GM23338 (cell line): ENCODE data around the gene MYO9A. TPM values are rescaled to one million over a fixed set of nuclear protein-coding genes. Genes with fewer than 3 reads are reported as not detected.

Source experiments
- ATAC-seq: fragments of 200-7000 bp; cut with Tn5 transposase; 3 replicates; pipeline ENCODE4 v1.9.1; 2020
- DNase-seq: peaks from one replicate; pipeline ENCODE4 v3.0.0-alpha.2; 2015; ENCODE audit warnings: low spot score
- H2AFZ ChIP-seq: fragments of 200-600 bp; sonication (generic); 2 replicates; pipeline ENCODE4 v1.8.0; 2016; ENCODE audit warnings: antibody characterized with exemption, mild to moderate bottlenecking, moderate library complexity
- H3F3A ChIP-seq: fragments of 200-600 bp; sonication (generic); replicated peaks from 2 replicates; pipeline ENCODE4 v1.8.0; 2017; ENCODE audit warnings: antibody characterized with exemption, mixed run types, low read depth
- H3K27ac ChIP-seq: fragments of 200-600 bp; sonication (generic); 2 replicates; pipeline ENCODE4 v1.6.1; 2016; ENCODE audit warnings: low read depth
- H3K27me3 ChIP-seq: fragments of 200-600 bp; sonication (generic); 2 replicates; pipeline ENCODE4 v1.8.0; 2016; ENCODE audit warnings: mild to moderate bottlenecking, mixed run types, moderate library complexity; ENCODE audit not compliant: insufficient read depth
- H3K36me3 ChIP-seq: fragments of 200-600 bp; sonication (generic); 2 replicates; pipeline ENCODE4 v1.8.0; 2016; ENCODE audit warnings: mild to moderate bottlenecking; ENCODE audit not compliant: insufficient read depth
- H3K4me1 ChIP-seq: fragments of 200-600 bp; sonication (generic); 2 replicates; pipeline ENCODE4 v1.8.0; 2016; ENCODE audit warnings: mild to moderate bottlenecking, moderate library complexity; ENCODE audit not compliant: insufficient read depth
- H3K4me2 ChIP-seq: fragments of 200-600 bp; sonication (generic); 2 replicates; pipeline ENCODE4 v1.7.1; 2017; ENCODE audit warnings: mixed run types
- H3K4me3 ChIP-seq: fragments of 200-600 bp; sonication (generic); 2 replicates; pipeline ENCODE4 v1.6.1; 2016; ENCODE audit warnings: mixed run types
- H3K79me2 ChIP-seq: fragments of 200-600 bp; sonication (generic); replicated peaks from 2 replicates; pipeline ENCODE4 v1.8.0; 2017; ENCODE audit warnings: mild to moderate bottlenecking; ENCODE audit not compliant: insufficient read depth
- H3K9me2 ChIP-seq: fragments of 200-600 bp; sonication (generic); 2 replicates; pipeline ENCODE4 v1.8.0; 2017; ENCODE audit not compliant: insufficient read depth
- H4K20me1 ChIP-seq: fragments of 200-600 bp; sonication (generic); replicated peaks from 2 replicates; pipeline ENCODE4 v1.8.0; 2017; ENCODE audit warnings: mild to moderate bottlenecking; ENCODE audit not compliant: insufficient read depth
- H3K27ac Mint-ChIP-seq: 2 replicates; pipeline ENCODE4 v1.8.0; 2020; ENCODE audit warnings: inconsistent platforms, mild to moderate bottlenecking, moderate library complexity, mixed read lengths
- H3K27me3 Mint-ChIP-seq: 3 replicates; pipeline ENCODE4 v1.8.0; 2022; ENCODE audit warnings: low read depth, mild to moderate bottlenecking, moderate library complexity, mixed read lengths, inconsistent platforms; ENCODE audit not compliant: insufficient read depth, poor library complexity
- H3K36me3 Mint-ChIP-seq: 3 replicates; pipeline ENCODE4 v1.8.0; 2021; ENCODE audit warnings: low read depth, mild to moderate bottlenecking, inconsistent platforms, moderate library complexity, mixed read lengths
- H3K4me1 Mint-ChIP-seq: 3 replicates; pipeline ENCODE4 v1.8.0; 2020; ENCODE audit warnings: mild to moderate bottlenecking, inconsistent platforms, mixed read lengths
- H3K4me3 Mint-ChIP-seq: 3 replicates; pipeline ENCODE4 v1.8.0; 2021; ENCODE audit warnings: moderate library complexity, mild to moderate bottlenecking, inconsistent platforms, mixed read lengths
- H3K9me3 Mint-ChIP-seq: 3 replicates; pipeline ENCODE4 v1.8.0; 2020; ENCODE audit warnings: moderate library complexity, mild to moderate bottlenecking, inconsistent platforms, mixed read lengths
- CREB1 ChIP-seq: fragments of 250-450 bp; sonication (Bioruptor Pico); IDR thresholded peaks from 2 replicates; pipeline ENCODE4 v1.5.0; 2020; ENCODE audit warnings: low read depth, mild to moderate bottlenecking, moderate library complexity
- CTCF ChIP-seq, 2 experiments: fragments of 200-600 bp in 1 of 2; sonication (generic) in 1 of 2; conservative IDR thresholded peaks; 2 replicates each; pipeline versions ENCODE4 v1.5.1 to v1.6.1; 2016 to 2017; ENCODE audit warnings: antibody characterized with exemption in 2 of 2, low read depth in 2 of 2, mild to moderate bottlenecking in 2 of 2, moderate library complexity in 1 of 2
- EZH2 ChIP-seq: fragments of 200-600 bp; sonication (generic); IDR thresholded peaks from one replicate; pipeline ENCODE4 v1.8.0; 2017; ENCODE audit warnings: antibody characterized with exemption, mild to moderate bottlenecking, low read depth; ENCODE audit not compliant: unreplicated experiment
- REST ChIP-seq: IDR thresholded peaks from one replicate; pipeline ENCODE4 v1.6.1; 2018; ENCODE audit warnings: antibody characterized with exemption; ENCODE audit not compliant: unreplicated experiment
- ZNF331 ChIP-seq: fragments of 250-450 bp; sonication (Bioruptor Pico); IDR thresholded peaks from 2 replicates; pipeline ENCODE4 v1.5.0; 2020; ENCODE audit warnings: low read depth, mild to moderate bottlenecking, moderate library complexity
- polyA plus RNA-seq: library from polyadenylated mRNA; unstranded; fragments of >200 nt; fragmentation: Nextera tagmentation; extraction: Ambion mirVana; gene quantifications from 2 replicates; pipeline ENCODE4 v1.2.1, GENCODE V29; 2016
- total RNA-seq: library from RNA; depleted of rRNA; stranded (reverse); fragments of >200 nt; shearing (Covaris generic); gene quantifications from 2 replicates; pipeline ENCODE4 v1.2.3, GENCODE V29; 2014

Gene MYO9A
- total and polyA plus RNA-seq, 2 experiments from 2014 or later: 11.6 to 32.8 TPM

DNA sequence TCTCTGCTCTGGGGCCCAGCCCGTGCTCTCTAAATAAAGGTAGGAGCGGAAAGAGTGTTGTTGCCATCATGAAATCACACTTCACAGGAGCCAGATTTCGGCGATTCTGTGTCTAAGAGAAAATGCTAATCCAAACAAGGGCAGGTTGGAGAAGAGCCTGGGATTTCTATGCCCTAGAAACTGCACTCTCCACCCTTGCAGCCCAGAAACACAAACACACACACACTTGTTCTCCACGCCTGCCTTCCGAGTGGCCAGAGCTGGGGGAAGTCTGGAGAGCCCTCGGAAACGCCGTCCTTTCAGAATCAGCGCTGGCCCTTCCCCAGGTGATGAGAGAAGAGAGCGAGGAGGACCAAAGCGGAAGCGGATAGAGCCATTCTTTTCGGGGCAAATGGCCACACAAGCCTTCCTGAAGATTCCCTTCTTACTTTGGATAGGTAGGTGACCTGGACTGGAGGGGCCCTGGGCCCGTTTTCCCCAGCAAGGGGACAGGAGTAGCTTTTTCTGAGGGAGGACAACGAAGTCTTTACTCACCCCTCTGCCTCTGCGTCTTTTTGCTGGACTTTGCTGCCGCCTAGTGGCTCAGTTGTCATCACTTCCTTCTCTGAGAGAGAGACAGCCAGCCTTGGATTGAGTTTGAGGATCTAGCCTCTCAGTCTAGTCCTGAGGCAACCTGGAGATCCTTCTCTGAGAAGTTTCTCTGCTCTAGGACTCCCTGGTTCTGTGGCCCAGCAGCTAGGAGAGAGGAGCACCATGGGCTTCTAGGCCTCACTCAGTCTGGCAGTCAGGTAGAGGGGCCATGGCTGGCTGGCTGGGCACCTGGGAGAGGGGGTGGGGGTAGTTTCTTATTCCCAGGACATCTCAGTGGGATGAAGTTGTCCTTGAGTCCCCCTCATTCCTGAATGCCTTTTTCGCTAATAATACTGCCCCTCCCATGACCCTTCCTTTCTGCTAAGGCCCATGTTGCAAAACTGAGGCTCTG is 38.0 kb upstream of the MYO9A start:
- H3K79me2 ChIP-seq: no peaks in the 10 kb centered on the region
- Mint-ChIP-seq H3K27ac (no peak overlapping the region), H3K27me3 (peaks cover 8% of the 10 kb centered on the region), H3K4me1 (peaks cover 10% of the 10 kb centered on the region; the same call in 2 of the 3 replicates), H3K36me3 (no peaks in the 10 kb centered on the region), H3K9me3 (no peaks in the 10 kb centered on the region), H3K4me3 (peak overlapping the region; percentile 56)
- H3K27ac ChIP-seq: no peak overlapping the region
- no peaks in the 10 kb centered on the region for H3F3A ChIP-seq
- no peaks in the 10 kb centered on the region for H3K9me2 ChIP-seq
- peaks cover 7% of the 10 kb centered on the region for H3K4me1 ChIP-seq
- ATAC-seq (peak; percentile 96), DNase-seq (peak; percentile 94)
- peak overlapping the region; percentile 97 for H2AFZ ChIP-seq
- H3K4me2 ChIP-seq: peak overlapping the region; percentile 67; the same call in 1 of the 2 replicates
- H3K4me3 ChIP-seq: peak overlapping the region; percentile 44; the same call in 1 of the 2 replicates
- H3K36me3 ChIP-seq: no peaks in the 10 kb centered on the region
- H3K27me3 ChIP-seq: no peaks in the 10 kb centered on the region
- no peaks in the 10 kb centered on the region; the same call in 1 of the 2 replicates for H4K20me1 ChIP-seq
- peak; percentile 96 to 98 for TF ChIP-seq CTCF (conservative IDR thresholded peaks at IDR 0.05; ENCODE audit: low read depth in 2 of 2)
- TF ChIP-seq REST: no peak

DNA sequence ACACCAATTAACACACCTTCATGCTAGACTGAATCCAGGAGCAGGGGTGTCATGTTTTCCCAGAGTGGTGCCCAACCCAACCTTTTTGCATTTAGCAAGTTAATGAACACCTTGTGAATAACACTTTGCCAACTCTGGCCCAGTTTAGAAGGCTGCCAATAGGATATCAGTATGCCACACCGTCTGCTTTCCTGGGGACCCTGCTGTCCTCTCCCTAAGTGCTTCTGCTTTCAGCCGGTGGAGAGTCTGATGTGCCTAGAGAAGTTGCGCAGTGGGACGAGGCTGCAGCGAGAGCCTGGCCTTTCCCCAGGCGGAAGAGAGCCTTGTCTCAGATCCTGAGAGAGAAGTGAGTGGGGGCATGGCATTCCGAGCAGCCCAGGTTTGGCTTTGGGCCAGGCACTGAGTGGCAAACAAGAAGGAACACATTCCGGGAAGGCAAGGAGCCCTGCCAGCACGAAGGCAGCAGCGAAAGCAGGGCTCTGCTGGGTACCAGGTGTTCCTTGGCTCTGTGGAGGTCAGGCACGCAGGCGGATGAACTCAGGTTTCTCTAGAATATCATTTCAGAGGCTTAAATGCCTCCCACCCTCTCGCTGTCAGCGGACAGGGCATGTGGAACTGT is 37.2 kb upstream of the MYO9A start:
- Mint-ChIP-seq H3K4me3 (peak overlapping the region; percentile 56; the same call in 1 of the 3 replicates), H3K36me3 (no peaks in the 10 kb centered on the region), H3K9me3 (no peaks in the 10 kb centered on the region), H3K27ac (no peak overlapping the region), H3K4me1 (peaks cover 10% of the 10 kb centered on the region; the same call in 2 of the 3 replicates), H3K27me3 (peaks cover 12% of the 10 kb centered on the region)
- no peaks in the 10 kb centered on the region for H3F3A ChIP-seq
- H3K4me1 ChIP-seq: peaks cover 7% of the 10 kb centered on the region
- TF ChIP-seq REST (no peak), CTCF (conservative IDR thresholded peaks at IDR 0.05; ENCODE audit: low read depth in 2 of 2) (no peak), EZH2 (no peak), CREB1 (CRISPR knock-in tag) (no peak), ZNF331 (CRISPR knock-in tag) (no peak)
- no peaks in the 10 kb centered on the region; the same call in 1 of the 2 replicates for H4K20me1 ChIP-seq
- H3K4me3 ChIP-seq: peak overlapping the region; percentile 44; the same call in 1 of the 2 replicates
- H3K9me2 ChIP-seq: no peaks in the 10 kb centered on the region
- peak overlapping the region; percentile 67; the same call in 1 of the 2 replicates for H3K4me2 ChIP-seq
- DNase-seq: peak; percentile 36
- peak overlapping the region; percentile 97 for H2AFZ ChIP-seq
- H3K36me3 ChIP-seq: no peaks in the 10 kb centered on the region
- H3K79me2 ChIP-seq: no peaks in the 10 kb centered on the region
- no peak overlapping the region for H3K27ac ChIP-seq
- no peaks in the 10 kb centered on the region for H3K27me3 ChIP-seq
- peak; percentile 64 for ATAC-seq
